Prostate gland (tissue), 2 donors: ENCODE measurements around the gene GFOD2.

ENCODE experiments used
- CTCF ChIP-seq, 4 experiments: fragments of 200-600 bp in 2 of 4; fragments of 450-650 bp in 2 of 4; sonication (generic) in 2 of 4; IDR thresholded peaks; 1 replicate in 3 of 4; 2 replicates in 1 of 4; pipeline ENCODE4 v1.5.1; 2016 to 2019; ENCODE audit warnings: antibody characterized with exemption in 4 of 4, mild to moderate bottlenecking in 2 of 4, moderate library complexity in 2 of 4
- POLR2A ChIP-seq: fragments of 450-650 bp; IDR thresholded peaks from one replicate; pipeline ENCODE4 v1.6.1; 2016; ENCODE audit warnings: antibody characterized with exemption, mild to moderate bottlenecking
- POLR2AphosphoS5 ChIP-seq: sonication (generic); formaldehyde crosslinking; IDR thresholded peaks from one replicate; pipeline ENCODE4 v1.6.1; 2017; ENCODE audit warnings: antibody characterized with exemption

- TF ChIP-seq CTCF (IDR thresholded peaks at IDR 0.05) = no peak
- no peak for TF ChIP-seq POLR2A
- TF ChIP-seq POLR2AphosphoS5 = no peak
Observed at GRCh38 chr16:67758006-67758405, 38.9 kb upstream of the GFOD2 start.
